ENCODE data around the gene ABCC12.
"Not testable (repeated sequence)": the region's sequence is repeated elsewhere in the genome, so short reads cannot be mapped to it uniquely, and the experiment has no call there.

Gene ABCC12

GRCh38 chr16:48155926-48156789 lies at the start of gene ABCC12:
TSS of gene ABCC12 (minus strand) at chr16:48155993. CDS start at chr16:48146424, 9,569 bp downstream.
- DNase-seq: no peak

DNA sequence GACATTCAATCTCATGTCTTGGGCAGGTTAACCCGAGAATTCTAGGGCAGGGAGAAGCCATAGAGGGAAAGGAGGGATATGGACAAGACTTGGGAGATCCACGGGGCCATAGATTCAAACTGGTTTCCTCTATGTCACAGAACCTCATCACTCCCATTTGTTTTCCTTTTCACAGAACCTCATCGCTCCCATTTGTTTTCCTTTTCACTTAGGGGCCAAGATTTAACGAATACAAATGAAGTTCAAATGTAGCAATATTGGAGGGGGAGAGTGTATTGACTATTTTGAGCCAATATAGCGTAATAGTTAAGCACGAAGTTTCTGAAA lies 49.0 kb upstream of the ABCC12 start:
- no peak for DNase-seq

DNA sequence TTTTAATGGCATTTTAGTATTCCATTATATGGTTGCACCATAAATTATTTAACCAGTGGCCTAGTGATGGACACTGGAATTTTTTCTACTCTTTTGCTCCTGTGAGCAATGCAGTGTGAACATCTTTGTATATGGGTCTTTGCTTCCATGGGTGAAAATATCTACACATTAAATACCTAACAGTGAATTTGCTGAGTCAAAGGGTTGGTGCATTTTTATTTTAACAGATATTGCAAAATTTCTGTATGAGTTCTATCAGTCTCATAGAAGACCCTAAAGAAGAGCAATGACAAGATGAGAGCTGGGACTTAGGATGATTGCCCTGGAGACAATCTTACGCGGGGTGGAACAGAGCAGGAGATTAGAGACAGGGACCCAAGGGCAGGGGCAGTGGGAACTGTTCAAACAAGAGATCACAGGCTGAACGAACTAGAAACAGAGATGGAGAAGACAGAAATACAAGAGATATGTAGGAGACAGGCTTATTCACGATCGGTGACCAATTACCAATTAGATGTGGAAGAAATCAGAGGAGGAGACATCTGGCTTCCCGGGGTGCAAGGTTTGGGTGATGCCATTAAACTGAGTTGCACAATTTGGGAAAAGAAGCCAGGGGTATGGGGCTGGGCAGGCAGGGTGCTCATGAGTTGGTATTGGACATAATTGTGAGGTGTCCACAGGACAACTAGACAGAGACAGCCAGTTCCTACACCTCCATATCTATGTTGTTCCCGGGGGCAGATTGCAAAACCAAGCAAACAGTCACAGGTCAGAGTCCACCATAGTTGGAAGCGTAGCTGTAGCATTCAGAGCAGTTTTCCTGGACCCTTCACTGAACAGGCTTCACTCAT lies 48.4 kb upstream of the ABCC12 start:
- no peak for DNase-seq

GRCh38 chr16:48201515-48202201 lies 45.9 kb upstream of the ABCC12 start:
- DNase-seq: no peak

GRCh38 chr16:48197294-48197693 lies 41.5 kb upstream of the ABCC12 start:
- no peak for DNase-seq

DNA sequence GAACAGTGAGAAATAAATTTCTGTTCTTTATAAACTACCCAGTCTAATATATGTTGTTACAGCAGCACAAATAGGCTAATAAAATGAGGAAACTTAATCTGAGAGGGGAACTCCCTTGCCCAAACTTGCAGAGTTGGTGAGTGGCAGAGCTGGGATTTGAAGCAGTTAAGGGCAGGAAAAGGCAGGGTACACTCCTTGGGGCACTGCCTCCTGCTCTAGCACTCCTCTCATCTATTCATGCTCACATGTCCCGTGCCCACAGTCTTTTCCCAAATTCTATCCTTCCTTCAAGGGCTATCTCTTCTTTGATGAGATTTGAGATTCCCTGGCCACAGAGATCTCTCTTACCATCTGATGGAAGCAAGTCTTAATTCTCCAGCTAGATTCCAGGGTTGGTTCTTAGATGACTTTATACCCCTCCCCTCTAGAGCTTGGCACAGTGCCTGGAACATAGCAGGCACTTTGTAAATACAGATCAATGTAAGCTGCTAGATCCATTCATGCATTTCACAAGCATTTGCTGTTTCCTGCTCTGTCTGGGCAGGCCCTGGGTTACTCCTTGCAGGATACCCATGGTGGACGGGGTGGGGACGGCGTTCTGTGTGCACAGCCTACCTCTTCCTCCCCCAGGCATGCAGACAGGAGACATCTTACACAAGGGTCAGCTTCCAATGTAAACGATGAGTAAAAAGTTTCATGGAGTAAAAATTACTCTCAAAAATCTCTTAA lies 39.2 kb upstream of the ABCC12 start:
- no peak for DNase-seq

DNA sequence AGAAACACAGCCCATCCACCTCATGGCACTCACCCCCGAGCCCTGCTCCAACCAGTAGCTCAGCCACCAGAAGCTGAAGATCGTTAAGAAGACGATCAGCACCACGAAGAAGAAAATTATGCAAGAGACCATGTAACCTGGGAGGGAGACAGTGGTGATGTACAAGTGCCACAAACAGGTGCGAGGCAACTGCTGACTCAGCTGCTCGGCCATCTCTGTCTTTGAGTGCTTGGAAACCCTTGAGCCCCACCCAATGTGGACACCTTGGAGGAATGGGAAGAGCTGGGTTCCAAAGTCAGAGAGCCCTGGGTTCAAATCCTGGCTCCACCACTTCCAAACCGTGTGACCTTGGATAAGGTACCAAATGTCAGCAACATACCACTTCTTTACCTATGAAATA lies 38.1 kb upstream of the ABCC12 start:
- DNase-seq: no peak

DNA sequence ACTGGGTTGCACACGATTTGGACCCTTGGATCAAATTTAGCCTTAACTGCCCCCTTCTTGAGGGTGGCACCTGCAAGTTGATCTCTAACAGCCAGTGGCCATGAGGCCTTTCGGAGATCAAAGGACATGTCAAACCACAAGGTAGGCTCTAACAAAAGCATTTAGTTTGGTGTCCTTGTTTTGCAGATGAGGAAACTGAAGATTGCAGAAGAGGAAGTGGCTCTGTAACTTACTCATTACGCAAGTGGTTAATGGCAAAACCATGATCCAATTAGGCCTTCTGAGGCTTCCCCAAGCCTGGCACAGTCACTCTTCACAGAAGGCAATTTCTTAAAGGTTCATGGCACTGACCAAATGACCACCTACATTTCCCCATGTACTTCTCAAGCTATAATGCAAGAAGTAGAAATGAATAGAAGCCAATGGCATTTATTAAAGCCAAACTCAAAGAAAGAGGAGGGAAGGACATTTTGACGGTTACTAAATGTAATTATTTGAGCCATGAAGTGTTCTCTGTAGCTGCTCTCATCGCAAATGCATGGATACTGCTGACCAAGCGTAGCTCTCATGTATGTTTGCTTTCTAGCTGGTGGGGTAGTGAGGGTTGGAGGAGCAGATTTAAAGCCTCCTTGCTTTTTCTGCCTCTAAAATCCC lies 32.8 kb upstream of the ABCC12 start:
- no peak for DNase-seq

DNA sequence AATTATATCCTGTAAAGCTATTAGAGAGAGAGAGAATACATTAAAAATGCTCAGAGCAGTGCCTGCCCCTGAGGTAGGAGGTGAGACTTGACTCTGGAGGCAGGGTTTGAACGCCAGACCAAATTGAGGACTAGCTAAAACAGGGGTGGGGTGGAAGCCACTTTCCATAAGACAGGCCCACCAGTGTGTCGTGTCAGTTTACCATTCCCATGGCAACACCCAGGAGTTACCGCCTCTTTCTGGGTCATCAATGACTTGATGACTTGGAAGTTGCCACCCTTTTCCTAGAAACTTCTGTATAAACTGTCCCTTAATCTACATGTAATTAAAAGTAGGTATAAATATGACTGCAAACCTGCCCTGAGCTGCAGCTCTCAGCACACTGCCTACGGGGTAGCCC lies 32.0 kb upstream of the ABCC12 start:
- DNase-seq: no peak

DNA sequence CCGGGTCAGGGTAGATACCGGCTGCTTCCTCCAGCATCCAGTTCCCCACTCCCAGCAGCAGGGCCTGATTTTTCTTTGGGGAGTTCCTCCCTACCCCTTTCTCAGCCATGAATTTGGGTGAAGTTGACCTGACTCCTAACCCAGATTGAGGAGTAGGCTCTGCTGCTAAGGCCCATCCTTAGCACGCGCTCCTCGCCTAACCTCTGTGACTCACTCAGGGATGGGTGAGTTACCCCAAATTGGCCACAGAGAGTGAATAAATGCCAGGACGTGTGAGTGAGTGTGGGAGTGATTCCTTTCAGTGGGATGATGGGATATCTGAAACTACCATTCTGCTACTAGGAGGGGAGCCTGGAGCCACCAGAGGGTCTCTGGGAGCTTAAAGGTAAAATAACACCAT lies 28.9 kb upstream of the ABCC12 start:
- no peak for DNase-seq

GRCh38 chr16:48182979-48183537 lies 27.3 kb upstream of the ABCC12 start:
- no peak for DNase-seq

- not testable (repeated sequence) for DNase-seq
Measured at GRCh38 chr16:48181746-48182520, 26.1 kb upstream of the ABCC12 start.

- DNase-seq: no peak
Measured at GRCh38 chr16:48180868-48181480, 25.2 kb upstream of the ABCC12 start.

DNA sequence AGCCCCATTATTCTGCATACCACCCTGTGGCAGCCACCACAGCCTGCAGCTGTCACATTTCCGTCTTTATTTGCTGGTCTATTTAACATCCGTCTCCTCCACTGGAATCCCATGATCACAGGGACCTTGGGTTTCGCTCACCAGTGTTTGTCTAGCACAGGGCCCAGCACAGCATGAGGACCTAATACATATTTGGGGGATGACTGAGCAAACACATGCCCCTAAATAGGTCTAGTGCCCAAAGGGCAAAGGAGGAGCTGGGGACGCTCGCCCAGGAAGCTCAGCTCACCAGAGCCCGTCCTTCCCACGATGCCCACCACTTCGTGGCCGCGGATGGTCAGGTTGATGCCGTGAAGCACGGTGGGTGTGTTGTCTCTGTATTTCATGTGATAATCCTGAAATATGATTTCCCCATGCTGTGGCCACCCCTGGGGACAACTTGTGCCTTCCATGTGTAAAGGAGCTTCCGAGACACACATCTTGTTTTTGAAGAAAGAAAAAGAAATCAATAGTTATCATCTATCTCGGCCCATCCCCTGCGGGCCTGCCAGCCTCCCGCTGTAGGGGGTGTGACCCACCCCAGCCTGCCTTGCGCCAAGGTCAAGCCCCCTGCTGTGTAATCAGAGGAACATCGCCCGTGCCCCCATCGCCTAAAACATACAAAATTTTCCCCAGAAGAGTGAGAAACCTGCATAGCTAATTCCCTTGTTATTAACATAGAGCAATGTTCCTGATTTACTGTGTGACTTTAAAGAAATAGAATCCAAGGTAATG lies 21.0 kb upstream of the ABCC12 start:
- DNase-seq: no peak

DNA sequence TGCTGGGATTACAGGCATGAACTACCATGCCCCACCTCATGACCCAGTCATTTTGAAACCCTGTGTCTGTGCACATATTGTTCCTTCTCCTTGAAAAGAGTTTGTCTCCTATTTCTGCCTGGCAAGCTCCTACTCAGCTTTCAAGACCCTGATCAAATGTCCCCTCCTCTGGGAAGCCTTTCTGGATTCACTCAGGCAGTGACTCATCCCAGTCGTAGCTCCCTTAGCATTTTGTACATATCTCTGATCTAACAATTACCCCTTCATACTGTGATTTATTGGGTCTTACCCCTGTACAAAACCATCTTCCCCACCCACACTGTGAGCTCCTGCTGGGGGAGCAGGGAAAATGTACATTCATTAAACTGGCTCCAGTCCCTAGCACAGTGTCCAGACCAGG lies 18.1 kb upstream of the ABCC12 start:
- DNase-seq: no peak

GRCh38 chr16:48172682-48173081 lies 16.9 kb upstream of the ABCC12 start:
- no peak for DNase-seq

- no peak for DNase-seq
Measured at GRCh38 chr16:48169896-48170295, 14.1 kb upstream of the ABCC12 start.

GRCh38 chr16:48168075-48168474 lies 12.3 kb upstream of the ABCC12 start:
- no peak for DNase-seq

GRCh38 chr16:48166617-48167016 lies 10.8 kb upstream of the ABCC12 start:
- DNase-seq: not testable (repeated sequence)
